C4-2B (cell line): Measurements from ENCODE around the gene LMO2.

Source experiments
- CTCF ChIP-seq: fragments of 450-650 bp; conservative IDR thresholded peaks from 2 replicates; pipeline ENCODE4 v1.5.1; 2017; ENCODE audit warnings: mild to moderate bottlenecking
- ZFX ChIP-seq: fragments of 450-650 bp; IDR thresholded peaks from 2 replicates; pipeline ENCODE4 v1.6.1; 2017

- TF ChIP-seq CTCF (no peak), ZFX (no peak)
These were observed 48.6 kb upstream of the LMO2 start for GRCh38 chr11:33940538-33940815.
